ENCODE measurements around the gene S100PBP. TPM values are rescaled to one million over a fixed set of nuclear protein-coding genes. Genes with fewer than 3 reads are reported as not detected.
A peak's percentile ranks its signal among the peaks of the same experiment; 100 is the strongest.

Gene S100PBP
- total and polyA plus RNA-seq, 9 of the 15 experiments (the other 6 are each of a cell fraction or from before 2014, with no cell fraction given) = 22.9 to 60.2 (median 32.9) TPM

- TF ChIP-seq NKRF (IDR thresholded peaks at IDR 0.05; ENCODE audit: borderline replicate concordance) (peak; percentile 66), ZBTB33 (CRISPR knock-in tag; IDR thresholded peaks at IDR 0.05) (no peak), HMG20A (CRISPR knock-in tag; conservative IDR thresholded peaks at IDR 0.05) (no peak), POLR2B (IDR thresholded peaks at IDR 0.05; ENCODE audit: low read depth, partially characterized antibody) (peak; percentile 37), ZNF830 (CRISPR knock-in tag; IDR thresholded peaks at IDR 0.05) (0 out of 2 replicates have a peak, but pooled peaks have one; percentile 23), ARID3B (CRISPR knock-in tag; IDR thresholded peaks at IDR 0.05; ENCODE audit: borderline replicate concordance) (no peak), ELK3 (CRISPR knock-in tag; IDR thresholded peaks at IDR 0.05) (no peak), HOXB6 (CRISPR knock-in tag; IDR thresholded peaks at IDR 0.05; ENCODE audit: borderline replicate concordance) (0 out of 2 replicates have a peak, but pooled peaks have one; percentile 31), ZNF175 (CRISPR knock-in tag; IDR thresholded peaks at IDR 0.05; ENCODE audit: low read depth) (0 out of 2 replicates have a peak, but pooled peaks have one; percentile 49), RAD51 (IDR thresholded peaks at IDR 0.05; ENCODE audit: borderline replicate concordance, low read depth) (peak; percentile 27; the same call in 1 of the 2 replicates), HBP1 (CRISPR knock-in tag; IDR thresholded peaks at IDR 0.05) (peak; percentile 79; the same call in 1 of the 2 replicates), ZNF140 (CRISPR knock-in tag; IDR thresholded peaks at IDR 0.05) (no peak), NFXL1 (CRISPR knock-in tag; IDR thresholded peaks at IDR 0.05) (no peak), KDM1A (IDR thresholded peaks at IDR 0.05) (peak in 1 of 2 experiments; percentile 42; a peak in 1 of 4 replicates), ZKSCAN3 (CRISPR knock-in tag; IDR thresholded peaks at IDR 0.05) (no peak)
These were observed 3.3 kb upstream of the S100PBP start (continued) for GRCh38 chr1:32813941-32814739.

All from K562 (cell line).